Osteocyte (in vitro differentiated cells): ENCODE measurements around the gene ACTG1. TPM values are rescaled to one million over a fixed set of nuclear protein-coding genes. Genes with fewer than 3 reads are reported as not detected.

Experiments used
- DNase-seq: peaks from one replicate; pipeline ENCODE4 v3.0.0; 2021; ENCODE audit warnings: mixed read lengths; ENCODE audit not compliant: unreplicated experiment; ENCODE audit errors: extremely low spot score
- H3K27ac Mint-ChIP-seq: one replicate; pipeline ENCODE4 v1.8.0; 2021; ENCODE audit warnings: mild to moderate bottlenecking, mixed read lengths; ENCODE audit not compliant: unreplicated experiment
- H3K27me3 Mint-ChIP-seq: one replicate; pipeline ENCODE4 v1.8.0; 2021; ENCODE audit warnings: mixed read lengths; ENCODE audit not compliant: unreplicated experiment
- H3K36me3 Mint-ChIP-seq: one replicate; pipeline ENCODE4 v1.8.0; 2021; ENCODE audit warnings: mixed read lengths; ENCODE audit not compliant: unreplicated experiment
- H3K4me1 Mint-ChIP-seq: one replicate; pipeline ENCODE4 v1.8.0; 2021; ENCODE audit warnings: mixed read lengths; ENCODE audit not compliant: unreplicated experiment
- H3K4me3 Mint-ChIP-seq: one replicate; pipeline ENCODE4 v1.8.0; 2021; ENCODE audit warnings: mild to moderate bottlenecking, moderate library complexity, mixed read lengths; ENCODE audit not compliant: unreplicated experiment
- H3K9me3 Mint-ChIP-seq: one replicate; pipeline ENCODE4 v1.8.0; 2021; ENCODE audit warnings: mixed read lengths; ENCODE audit not compliant: unreplicated experiment
- total RNA-seq: library from RNA; stranded (reverse); gene quantifications from 2 replicates; pipeline ENCODE4 v1.2.1, GENCODE V29; 2021
- TF ChIP-seq, protein P1 (sequence below): fragments of 200-600 bp; sonication (generic); IDR thresholded peaks from 2 replicates; pipeline ENCODE4 v1.5.0; 2021; ENCODE audit warnings: antibody characterized with exemption, mild to moderate bottlenecking, moderate library complexity

Gene ACTG1
- total RNA-seq, 1 donor from 2014 or later, result 4,267 TPM

DNA sequence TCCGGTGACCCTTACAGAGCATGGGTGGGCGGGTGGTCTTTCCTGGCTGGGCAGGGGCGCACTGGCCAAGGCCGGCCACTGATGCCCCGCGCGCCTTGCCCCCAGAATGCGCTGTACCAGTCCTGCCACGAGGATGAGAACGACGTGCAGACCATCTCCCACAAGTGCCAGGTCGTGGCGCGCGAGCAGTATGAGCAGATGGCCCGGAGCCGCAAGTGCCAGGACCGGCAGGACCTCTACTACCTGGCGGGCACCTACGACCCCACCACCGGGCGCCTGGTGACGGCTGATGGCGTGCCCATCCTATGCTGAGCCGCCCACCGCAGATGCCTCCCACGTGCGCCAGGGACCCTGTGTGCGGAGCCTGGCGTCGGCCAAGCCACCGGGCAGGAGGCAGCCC, 49.1 kb downstream of the ACTG1 start:
- peaks cover 2% of the 10 kb centered on the region for H3K4me1 Mint-ChIP-seq
- H3K36me3 Mint-ChIP-seq, result peaks cover 17% of the 10 kb centered on the region
- no peak overlapping the region for H3K4me3 Mint-ChIP-seq
- no peak overlapping the region for H3K27ac Mint-ChIP-seq
- TF ChIP-seq, protein P1, sequence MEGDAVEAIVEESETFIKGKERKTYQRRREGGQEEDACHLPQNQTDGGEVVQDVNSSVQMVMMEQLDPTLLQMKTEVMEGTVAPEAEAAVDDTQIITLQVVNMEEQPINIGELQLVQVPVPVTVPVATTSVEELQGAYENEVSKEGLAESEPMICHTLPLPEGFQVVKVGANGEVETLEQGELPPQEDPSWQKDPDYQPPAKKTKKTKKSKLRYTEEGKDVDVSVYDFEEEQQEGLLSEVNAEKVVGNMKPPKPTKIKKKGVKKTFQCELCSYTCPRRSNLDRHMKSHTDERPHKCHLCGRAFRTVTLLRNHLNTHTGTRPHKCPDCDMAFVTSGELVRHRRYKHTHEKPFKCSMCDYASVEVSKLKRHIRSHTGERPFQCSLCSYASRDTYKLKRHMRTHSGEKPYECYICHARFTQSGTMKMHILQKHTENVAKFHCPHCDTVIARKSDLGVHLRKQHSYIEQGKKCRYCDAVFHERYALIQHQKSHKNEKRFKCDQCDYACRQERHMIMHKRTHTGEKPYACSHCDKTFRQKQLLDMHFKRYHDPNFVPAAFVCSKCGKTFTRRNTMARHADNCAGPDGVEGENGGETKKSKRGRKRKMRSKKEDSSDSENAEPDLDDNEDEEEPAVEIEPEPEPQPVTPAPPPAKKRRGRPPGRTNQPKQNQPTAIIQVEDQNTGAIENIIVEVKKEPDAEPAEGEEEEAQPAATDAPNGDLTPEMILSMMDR, result no peak
- DNase-seq, result no peak
- no peaks in the 10 kb centered on the region for H3K27me3 Mint-ChIP-seq
- no peaks in the 10 kb centered on the region for H3K9me3 Mint-ChIP-seq

DNA sequence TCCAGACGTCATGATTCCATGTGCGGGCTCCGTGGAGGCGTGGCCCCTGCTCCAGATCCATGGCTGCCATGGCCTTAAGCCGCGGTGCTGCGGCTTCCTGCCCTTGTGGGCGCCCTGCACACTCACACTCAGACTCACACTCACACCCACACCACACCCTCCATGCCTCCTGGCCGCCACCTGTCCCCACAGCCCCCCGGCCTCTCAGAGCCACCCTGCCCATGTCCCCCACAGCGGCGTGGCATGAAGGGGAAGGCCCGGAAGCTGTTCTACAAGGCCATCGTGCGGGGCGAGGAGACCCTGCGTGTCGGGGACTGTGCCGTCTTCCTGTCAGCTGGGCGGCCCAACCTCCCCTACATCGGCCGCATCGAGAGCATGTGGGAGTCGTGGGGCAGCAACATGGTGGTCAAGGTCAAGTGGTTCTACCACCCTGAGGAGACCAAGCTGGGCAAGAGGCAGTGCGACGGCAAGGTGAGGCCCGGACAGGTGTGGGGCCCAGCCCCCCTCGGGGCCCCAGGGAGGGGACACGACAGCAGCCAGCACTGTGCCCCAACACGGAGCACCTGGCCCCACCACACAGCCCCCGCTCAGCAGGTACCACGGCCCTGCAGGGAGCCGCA, 50.0 kb downstream of the ACTG1 start:
- DNase-seq, result no peak
- H3K9me3 Mint-ChIP-seq, result no peaks in the 10 kb centered on the region
- H3K4me3 Mint-ChIP-seq, result no peak overlapping the region
- H3K27ac Mint-ChIP-seq, result no peak overlapping the region
- TF ChIP-seq, protein P1, result no peak
- H3K4me1 Mint-ChIP-seq, result no peaks in the 10 kb centered on the region
- peaks cover 17% of the 10 kb centered on the region for H3K36me3 Mint-ChIP-seq
- H3K27me3 Mint-ChIP-seq, result no peaks in the 10 kb centered on the region

DNA sequence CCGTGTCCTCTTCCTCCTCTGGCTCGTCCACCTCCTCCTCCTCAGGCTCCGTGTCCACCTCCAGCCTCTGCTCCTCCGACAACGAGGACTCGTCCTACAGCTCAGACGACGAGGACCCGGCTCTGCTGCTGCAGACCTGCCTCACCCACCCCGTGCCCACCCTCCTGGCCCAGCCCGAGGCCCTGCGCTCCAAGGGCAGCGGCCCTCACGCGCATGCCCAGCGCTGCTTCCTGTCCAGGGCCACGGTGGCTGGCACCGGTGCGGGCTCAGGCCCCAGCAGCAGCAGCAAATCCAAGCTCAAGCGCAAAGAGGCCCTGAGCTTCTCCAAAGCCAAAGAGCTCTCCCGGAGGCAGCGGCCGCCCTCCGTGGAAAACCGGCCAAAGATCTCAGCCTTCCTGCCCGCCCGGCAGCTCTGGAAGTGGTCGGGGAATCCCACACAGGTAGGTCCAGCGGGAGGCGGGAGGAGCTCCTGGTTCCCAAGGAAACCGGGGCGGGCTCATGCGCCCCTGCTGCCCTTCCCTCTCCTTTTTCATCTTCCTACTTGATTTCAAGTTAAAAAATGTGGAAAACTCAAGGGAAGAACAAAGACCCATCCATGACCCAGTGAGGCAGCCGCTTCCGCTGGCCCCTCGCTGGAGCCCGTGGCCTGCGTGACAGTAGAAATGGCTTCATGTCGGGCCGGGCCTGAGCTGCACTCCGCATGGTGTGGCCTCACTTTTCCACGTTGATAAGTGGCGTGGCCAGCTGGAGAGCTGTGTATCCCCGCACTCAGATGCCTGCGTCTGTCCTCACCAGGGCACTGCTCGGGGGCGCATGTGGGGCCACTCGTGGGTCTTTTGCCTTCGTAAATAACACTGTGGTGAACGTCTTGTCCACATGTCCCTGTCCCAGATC, 50.7 kb downstream of the ACTG1 start:
- no peak overlapping the region for H3K4me3 Mint-ChIP-seq
- H3K36me3 Mint-ChIP-seq, result peaks cover 17% of the 10 kb centered on the region
- no peak for DNase-seq
- TF ChIP-seq, protein P1, result no peak
- no peak overlapping the region for H3K27ac Mint-ChIP-seq
- no peaks in the 10 kb centered on the region for H3K9me3 Mint-ChIP-seq
- peaks cover 2% of the 10 kb centered on the region for H3K4me1 Mint-ChIP-seq
- no peaks in the 10 kb centered on the region for H3K27me3 Mint-ChIP-seq

DNA sequence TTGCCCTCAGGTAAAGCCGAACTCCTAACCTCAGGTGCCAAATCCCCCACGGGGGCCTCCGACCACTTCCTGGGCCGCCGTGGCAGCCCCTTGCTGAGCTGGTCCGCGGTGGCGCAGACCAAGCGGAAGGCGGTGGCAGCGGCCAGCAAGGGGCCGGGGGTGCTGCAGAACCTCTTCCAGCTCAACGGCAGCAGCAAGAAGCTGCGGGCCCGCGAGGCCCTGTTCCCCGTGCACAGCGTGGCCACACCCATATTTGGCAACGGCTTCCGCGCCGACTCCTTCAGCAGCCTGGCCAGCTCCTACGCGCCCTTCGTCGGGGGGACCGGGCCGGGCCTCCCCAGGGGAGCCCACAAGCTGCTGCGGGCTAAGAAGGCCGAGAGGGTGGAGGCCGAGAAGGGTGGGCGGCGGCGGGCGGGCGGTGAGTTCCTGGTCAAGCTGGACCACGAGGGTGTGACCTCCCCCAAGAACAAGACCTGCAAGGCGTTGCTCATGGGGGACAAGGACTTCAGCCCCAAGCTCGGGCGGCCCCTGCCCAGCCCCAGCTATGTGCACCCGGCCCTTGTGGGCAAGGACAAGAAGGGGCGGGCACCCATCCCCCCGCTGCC, 51.6 kb downstream of the ACTG1 start:
- Mint-ChIP-seq H3K27me3 (no peaks in the 10 kb centered on the region), H3K4me3 (no peak overlapping the region), H3K9me3 (no peaks in the 10 kb centered on the region), H3K4me1 (peaks cover 11% of the 10 kb centered on the region), H3K27ac (no peak overlapping the region), H3K36me3 (peaks cover 13% of the 10 kb centered on the region)
- TF ChIP-seq, protein P1, result no peak
- no peak for DNase-seq

Other genes starting within 250 kb of the ACTG1 start
- 120 TPM in 2 replicates for gene SLC38A10, start 217.5 kb downstream of the ACTG1 start, total RNA-seq
- gene BAHCC1, start 117.3 kb downstream of the ACTG1 start, total RNA-seq, result 55.7 and 57.0 TPM in 2 replicates
- gene FSCN2, start 15.6 kb upstream of the ACTG1 start, total RNA-seq, result 3.0 and 3.7 TPM in 2 replicates
- 63.0 and 64.6 TPM in 2 replicates for gene FAAP100, start 39.6 kb upstream of the ACTG1 start, total RNA-seq
- gene NPLOC4, start 124.3 kb upstream of the ACTG1 start, total RNA-seq, result 99.7 and 112 TPM in 2 replicates
- gene TSPAN10, start 124.4 kb upstream of the ACTG1 start, total RNA-seq, result 1.1 and 1.6 TPM in 2 replicates
- 0.83 and 0.84 TPM in 2 replicates for gene PDE6G, start 143.7 kb upstream of the ACTG1 start, total RNA-seq
- 31.2 and 32.1 TPM in 2 replicates for gene OXLD1, start 153.8 kb upstream of the ACTG1 start, total RNA-seq
- 13.6 and 14.9 TPM in 2 replicates for gene CCDC137, start 153.9 kb upstream of the ACTG1 start, total RNA-seq
- gene ARL16, start 171.0 kb upstream of the ACTG1 start, total RNA-seq, result 41.7 and 46.3 TPM in 2 replicates
- 111 and 117 TPM in 2 replicates for gene HGS, start 171.2 kb upstream of the ACTG1 start, total RNA-seq
- 47.9 and 51.1 TPM in 2 replicates for gene MRPL12, start 190.6 kb upstream of the ACTG1 start, total RNA-seq
- gene SLC25A10, start 199.5 kb upstream of the ACTG1 start, total RNA-seq, result 8.0 and 9.5 TPM in 2 replicates